ENCODE data around the gene JARID2.

Gene JARID2

GRCh38 chr6:15327271-15327670 lies 81.4 kb downstream of the JARID2 start:
- no peak overlapping the region for H3K27ac ChIP-seq (ENCODE audit: poor library complexity, severe bottlenecking)
- DNase-seq (ENCODE audit: low spot score) = no peak
- H3K4me1 ChIP-seq (ENCODE audit: insufficient read depth, poor library complexity, severe bottlenecking) = peaks cover 39% of the 10 kb centered on the region
- ATAC-seq (ENCODE audit: low read depth) = no peak
- no peak overlapping the region for H3K4me3 ChIP-seq (ENCODE audit: severe bottlenecking)
- H3K36me3 ChIP-seq (ENCODE audit: low read depth) = no peaks in the 10 kb centered on the region
- TF ChIP-seq, protein P1, sequence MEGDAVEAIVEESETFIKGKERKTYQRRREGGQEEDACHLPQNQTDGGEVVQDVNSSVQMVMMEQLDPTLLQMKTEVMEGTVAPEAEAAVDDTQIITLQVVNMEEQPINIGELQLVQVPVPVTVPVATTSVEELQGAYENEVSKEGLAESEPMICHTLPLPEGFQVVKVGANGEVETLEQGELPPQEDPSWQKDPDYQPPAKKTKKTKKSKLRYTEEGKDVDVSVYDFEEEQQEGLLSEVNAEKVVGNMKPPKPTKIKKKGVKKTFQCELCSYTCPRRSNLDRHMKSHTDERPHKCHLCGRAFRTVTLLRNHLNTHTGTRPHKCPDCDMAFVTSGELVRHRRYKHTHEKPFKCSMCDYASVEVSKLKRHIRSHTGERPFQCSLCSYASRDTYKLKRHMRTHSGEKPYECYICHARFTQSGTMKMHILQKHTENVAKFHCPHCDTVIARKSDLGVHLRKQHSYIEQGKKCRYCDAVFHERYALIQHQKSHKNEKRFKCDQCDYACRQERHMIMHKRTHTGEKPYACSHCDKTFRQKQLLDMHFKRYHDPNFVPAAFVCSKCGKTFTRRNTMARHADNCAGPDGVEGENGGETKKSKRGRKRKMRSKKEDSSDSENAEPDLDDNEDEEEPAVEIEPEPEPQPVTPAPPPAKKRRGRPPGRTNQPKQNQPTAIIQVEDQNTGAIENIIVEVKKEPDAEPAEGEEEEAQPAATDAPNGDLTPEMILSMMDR (IDR thresholded peaks at IDR 0.05; ENCODE audit: poor library complexity, severe bottlenecking) = no peak
- no peaks in the 10 kb centered on the region for H3K9me3 ChIP-seq (ENCODE audit: severe bottlenecking)
- no peaks in the 10 kb centered on the region for H3K27me3 ChIP-seq (ENCODE audit: insufficient read depth, poor library complexity, severe bottlenecking)

DNA sequence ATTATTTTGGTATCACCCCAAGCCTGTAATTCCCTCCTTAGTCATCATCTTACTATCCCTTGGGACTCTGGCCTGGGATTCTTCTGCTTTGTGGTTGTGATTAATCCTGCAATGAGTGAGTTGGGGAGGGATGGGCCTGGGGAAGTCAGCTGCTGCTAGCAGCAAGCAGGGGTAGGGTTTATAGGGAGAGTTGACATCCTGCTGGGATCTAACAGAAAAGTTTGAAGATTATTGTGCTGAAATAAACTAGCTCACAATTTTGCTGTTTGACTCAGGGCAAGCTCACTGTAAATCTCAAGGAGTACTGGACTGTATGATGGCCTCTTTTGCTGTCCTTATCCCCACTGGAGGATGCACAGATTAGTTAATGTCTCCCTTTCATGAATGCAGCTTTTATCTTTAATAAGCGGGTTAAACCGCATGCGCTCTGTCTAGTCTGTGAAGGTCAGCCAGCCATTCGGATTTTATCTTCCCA lies 83.4 kb downstream of the JARID2 start:
- Histone ChIP-seq H3K27ac (ENCODE audit: poor library complexity, severe bottlenecking) (peak overlapping the region; percentile 3), H3K9me3 (ENCODE audit: severe bottlenecking) (no peaks in the 10 kb centered on the region), H3K4me1 (ENCODE audit: insufficient read depth, poor library complexity, severe bottlenecking) (peaks cover 25% of the 10 kb centered on the region), H3K36me3 (ENCODE audit: low read depth) (no peaks in the 10 kb centered on the region), H3K27me3 (ENCODE audit: insufficient read depth, poor library complexity, severe bottlenecking) (no peaks in the 10 kb centered on the region), H3K4me3 (ENCODE audit: severe bottlenecking) (no peak overlapping the region)
- DNase-seq (ENCODE audit: low spot score) (no peak), ATAC-seq (ENCODE audit: low read depth) (peak; percentile 93)
- TF ChIP-seq, protein P1 (IDR thresholded peaks at IDR 0.05; ENCODE audit: poor library complexity, severe bottlenecking) = no peak

- no peaks in the 10 kb centered on the region for H3K27me3 ChIP-seq (ENCODE audit: insufficient read depth, poor library complexity, severe bottlenecking)
- DNase-seq (ENCODE audit: low spot score) (no peak), ATAC-seq (ENCODE audit: low read depth) (no peak)
- no peaks in the 10 kb centered on the region for H3K9me3 ChIP-seq (ENCODE audit: severe bottlenecking)
- H3K4me3 ChIP-seq (ENCODE audit: severe bottlenecking) = no peak overlapping the region
- TF ChIP-seq, protein P1 (IDR thresholded peaks at IDR 0.05; ENCODE audit: poor library complexity, severe bottlenecking) = no peak
- H3K27ac ChIP-seq (ENCODE audit: poor library complexity, severe bottlenecking) = no peak overlapping the region
- no peaks in the 10 kb centered on the region for H3K36me3 ChIP-seq (ENCODE audit: low read depth)
- peaks cover 25% of the 10 kb centered on the region for H3K4me1 ChIP-seq (ENCODE audit: insufficient read depth, poor library complexity, severe bottlenecking)
Measured at GRCh38 chr6:15330174-15330944, 84.5 kb downstream of the JARID2 start.

DNA sequence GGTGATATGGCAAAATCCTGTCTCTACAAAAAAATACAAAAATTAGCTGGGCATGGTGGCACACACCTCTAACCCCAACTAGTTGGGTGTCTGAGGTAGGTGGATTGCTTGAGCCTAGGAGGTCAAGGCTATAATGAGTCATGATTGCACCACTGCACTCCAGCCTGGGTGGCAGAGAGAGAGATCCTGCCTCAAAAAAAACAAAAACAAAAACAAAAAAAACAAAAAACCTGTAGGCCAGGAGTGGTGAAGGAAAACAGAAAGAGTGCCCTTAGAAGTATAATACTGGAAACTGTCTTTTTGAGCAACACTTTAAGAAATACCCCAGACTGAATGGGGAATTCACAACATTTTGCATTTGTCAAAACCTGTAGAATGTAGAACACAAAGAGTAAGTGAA lies 85.3 kb downstream of the JARID2 start:
- Histone ChIP-seq H3K27me3 (ENCODE audit: insufficient read depth, poor library complexity, severe bottlenecking) (no peaks in the 10 kb centered on the region), H3K27ac (ENCODE audit: poor library complexity, severe bottlenecking) (no peak overlapping the region)
- ATAC-seq (ENCODE audit: low read depth) = peak; percentile 60; the same call in 2 of the 3 replicates

More for the DNA sequence above, 85.3 kb downstream of the JARID2 start:
- no peak for DNase-seq (ENCODE audit: low spot score)
- peaks cover 25% of the 10 kb centered on the region for H3K4me1 ChIP-seq (ENCODE audit: insufficient read depth, poor library complexity, severe bottlenecking)
- H3K4me3 ChIP-seq (ENCODE audit: severe bottlenecking) = no peak overlapping the region
- H3K9me3 ChIP-seq (ENCODE audit: severe bottlenecking) = no peaks in the 10 kb centered on the region
- H3K36me3 ChIP-seq (ENCODE audit: low read depth) = no peaks in the 10 kb centered on the region
- TF ChIP-seq, protein P1 (IDR thresholded peaks at IDR 0.05; ENCODE audit: poor library complexity, severe bottlenecking) = no peak
